CMK (cell line): ENCODE data around the gene GNAI2.
A peak's percentile ranks its signal among the peaks of the same experiment; 100 is the strongest.
"Not testable (repeated sequence)": the region's sequence is repeated elsewhere in the genome, so short reads cannot be mapped to it uniquely, and the experiment has no call there.

Experiments
- DNase-seq: peaks from one replicate; pipeline ENCODE4 v3.0.0-alpha.2; 2010; ENCODE audit warnings: low read depth

The GNAI2 gene

GRCh38 chr3:50278123-50278879, 42.3 kb downstream of the GNAI2 start:
- no peak for DNase-seq

- DNase-seq = no peak
These were observed 42.8 kb downstream of the GNAI2 start, which contains the start of gene LSMEM2 for GRCh38 chr3:50278880-50279224. Gene LSMEM2, plus strand, starts transcription at chr3:50279087. Its CDS starts 27 bp downstream, at chr3:50279114.

GRCh38 chr3:50279255-50280016, 43.4 kb downstream of the GNAI2 start:
- DNase-seq = no peak

- not testable (repeated sequence) for DNase-seq
These were observed 48.1 kb downstream of the GNAI2 start for GRCh38 chr3:50284121-50284520.

GRCh38 chr3:50286322-50287227, 50.6 kb downstream of the GNAI2 start:
- no peak for DNase-seq

- DNase-seq = no peak
These were observed 51.3 kb downstream of the GNAI2 start for GRCh38 chr3:50287262-50287661.

GRCh38 chr3:50288387-50289007, 52.5 kb downstream of the GNAI2 start:
- DNase-seq = no peak

- no peak for DNase-seq
These were observed 53.1 kb downstream of the GNAI2 start for GRCh38 chr3:50289130-50289529.

- DNase-seq = no peak
These were observed 54.2 kb downstream of the GNAI2 start for GRCh38 chr3:50290161-50290641.

GRCh38 chr3:50292159-50293078, 56.4 kb downstream of the GNAI2 start, which contains the start of gene IFRD2:
Gene IFRD2, minus strand, starts transcription at chr3:50292429. Its CDS starts 155 bp downstream, at chr3:50292274.
- peak; percentile 95 for DNase-seq

GRCh38 chr3:50293079-50293801, 57.2 kb downstream of the GNAI2 start:
- DNase-seq = no peak

GRCh38 chr3:50294089-50294488, 58.1 kb downstream of the GNAI2 start:
- DNase-seq = no peak

- DNase-seq = no peak
These were observed 58.7 kb downstream of the GNAI2 start for GRCh38 chr3:50294492-50295403.

GRCh38 chr3:50295553-50296431, 59.8 kb downstream of the GNAI2 start:
- DNase-seq = no peak

- DNase-seq = no peak
These were observed 60.8 kb downstream of the GNAI2 start for GRCh38 chr3:50296721-50297383.

GRCh38 chr3:50297384-50297775, 61.4 kb downstream of the GNAI2 start:
- no peak for DNase-seq
